ENCODE measurements around the gene VPS11.
A peak's percentile ranks its signal among the peaks of the same experiment; 100 is the strongest.

DNA sequence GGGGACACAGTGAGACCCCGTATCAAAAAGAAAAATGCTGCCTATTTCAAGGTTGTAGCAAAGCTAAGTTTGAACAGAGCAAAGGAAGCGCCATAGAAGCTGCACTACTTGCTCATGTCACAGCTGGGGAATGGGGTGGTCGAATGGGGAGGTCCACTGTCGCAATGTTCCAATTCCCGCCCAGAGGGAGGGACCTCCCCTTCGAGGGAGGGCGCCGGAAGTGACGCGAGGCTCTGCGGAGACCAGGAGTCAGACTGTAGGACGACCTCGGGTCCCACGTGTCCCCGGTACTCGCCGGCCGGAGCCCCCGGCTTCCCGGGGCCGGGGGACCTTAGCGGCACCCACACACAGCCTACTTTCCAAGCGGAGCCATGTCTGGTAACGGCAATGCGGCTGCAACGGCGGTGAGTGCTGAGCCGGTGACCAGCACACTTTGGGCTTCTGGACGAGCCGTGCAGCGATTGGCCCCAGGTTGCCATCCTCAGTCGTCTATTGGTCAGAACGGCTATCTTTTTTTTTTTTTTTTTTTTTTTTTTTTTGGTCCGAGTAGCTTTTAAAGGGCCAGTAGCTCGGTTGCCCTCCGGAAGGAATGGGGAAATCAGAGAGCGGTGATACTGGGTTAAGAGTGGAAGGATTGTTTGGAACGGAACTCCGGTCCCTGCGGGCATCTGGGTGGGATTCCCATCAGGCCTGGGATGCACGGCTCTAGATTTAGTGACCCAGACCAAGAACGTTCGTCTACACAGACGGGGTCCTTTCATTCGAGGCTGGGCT, 17.2 kb downstream of the VPS11 start, which contains the start of gene HMBS:
- TF ChIP-seq CTCF (IDR thresholded peaks at IDR 0.05) (no peak), POLR2A (IDR thresholded peaks at IDR 0.05) (no peak), POLR2AphosphoS5 (IDR thresholded peaks at IDR 0.05) (peak; percentile 80)
